Neutrophil (primary cell): ENCODE data around the gene GPD1.
A peak's percentile ranks its signal among the peaks of the same experiment; 100 is the strongest.

Source experiments
- H3K27ac ChIP-seq: fragments of 200-600 bp; sonication (generic); 2 replicates; pipeline ENCODE4 v1.5.1; 2016; ENCODE audit warnings: mild to moderate bottlenecking, moderate library complexity
- H3K27me3 ChIP-seq: fragments of 200-600 bp; sonication (generic); 2 replicates; pipeline ENCODE4 v1.6.0; 2016; ENCODE audit warnings: mild to moderate bottlenecking
- H3K36me3 ChIP-seq: fragments of 200-600 bp; sonication (generic); 2 replicates; pipeline ENCODE4 v1.5.1; 2017
- H3K4me1 ChIP-seq, 2 experiments: fragments of 200-600 bp in 1 of 2; sonication (generic) in 1 of 2; 1 replicate in 1 of 2; 2 replicates in 1 of 2; pipeline versions ENCODE4 v1.5.1 to v1.6.1; 2013 to 2016; ENCODE audit warnings: low read depth in 1 of 2, low read length in 1 of 2, mild to moderate bottlenecking in 1 of 2, moderate library complexity in 1 of 2; ENCODE audit not compliant: control insufficient read depth in 1 of 2, insufficient read depth in 1 of 2
- H3K4me3 ChIP-seq, 2 experiments: fragments of 200-600 bp in 1 of 2; sonication (generic) in 1 of 2; 1 replicate in 1 of 2; 2 replicates in 1 of 2; pipeline ENCODE4 v1.5.1; 2013 to 2016; ENCODE audit warnings: low read depth in 1 of 2, low read length in 1 of 2, mild to moderate bottlenecking in 1 of 2, moderate library complexity in 1 of 2
- H3K9me3 ChIP-seq: fragments of 200-600 bp; sonication (generic); 2 replicates; pipeline ENCODE4 v1.5.1; 2016
- TF ChIP-seq, protein P1 (sequence below): fragments of 200-600 bp; sonication (generic); IDR thresholded peaks from 2 replicates; pipeline ENCODE4 v1.5.1; 2016; ENCODE audit warnings: antibody characterized with exemption

The GPD1 gene

GRCh38 chr12:50097952-50098351, 5.9 kb upstream of the GPD1 start:
- H3K36me3 ChIP-seq: peaks cover 95% of the 10 kb centered on the region

DNA sequence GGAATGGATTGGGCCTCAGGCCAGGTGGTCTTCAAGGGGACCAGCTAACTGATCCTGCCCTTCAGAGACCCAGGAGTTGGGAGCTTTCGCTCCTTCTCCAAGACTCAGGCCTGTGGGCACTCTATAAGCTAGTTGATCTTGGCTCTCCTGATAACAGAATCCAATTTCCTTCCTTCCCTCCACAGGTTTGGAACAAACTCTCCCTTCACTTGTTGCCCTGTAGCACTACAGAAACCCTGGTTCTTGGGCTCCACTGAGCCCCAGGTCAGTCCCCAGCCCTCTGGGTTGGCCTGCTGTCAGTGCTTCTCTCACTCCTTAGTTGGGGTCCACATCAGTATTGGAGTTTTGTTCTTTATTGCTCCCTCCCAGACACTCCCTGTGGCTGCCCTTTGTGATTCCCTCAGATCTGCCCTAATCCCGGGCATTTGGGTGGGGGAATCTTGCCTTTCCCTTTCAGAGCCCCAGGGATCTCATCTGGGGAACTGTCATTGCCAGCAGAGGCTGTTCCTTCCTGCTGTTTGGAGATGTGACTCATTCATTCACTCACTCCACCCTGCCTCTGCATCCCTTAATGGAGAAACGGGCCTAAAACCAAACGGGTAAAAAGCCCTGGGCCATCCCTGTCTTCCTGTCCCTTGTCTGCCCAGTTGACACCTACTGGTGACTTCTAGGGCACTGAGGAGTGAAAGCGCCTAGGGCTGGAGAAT, 4.4 kb upstream of the GPD1 start:
- Histone ChIP-seq H3K27ac (peak overlapping the region; percentile 59), H3K36me3 (peaks cover 80% of the 10 kb centered on the region)

More at GRCh38 chr12:50097952-50098351, 5.9 kb upstream of the GPD1 start:
- Histone ChIP-seq H3K27ac (peak overlapping the region; percentile 59), H3K9me3 (no peaks in the 10 kb centered on the region), H3K27me3 (no peaks in the 10 kb centered on the region), H3K4me1 (peaks cover 19 to 22% of the 10 kb centered on the region in 2 experiments), H3K4me3 (no peak overlapping the region)
- TF ChIP-seq, protein P1, sequence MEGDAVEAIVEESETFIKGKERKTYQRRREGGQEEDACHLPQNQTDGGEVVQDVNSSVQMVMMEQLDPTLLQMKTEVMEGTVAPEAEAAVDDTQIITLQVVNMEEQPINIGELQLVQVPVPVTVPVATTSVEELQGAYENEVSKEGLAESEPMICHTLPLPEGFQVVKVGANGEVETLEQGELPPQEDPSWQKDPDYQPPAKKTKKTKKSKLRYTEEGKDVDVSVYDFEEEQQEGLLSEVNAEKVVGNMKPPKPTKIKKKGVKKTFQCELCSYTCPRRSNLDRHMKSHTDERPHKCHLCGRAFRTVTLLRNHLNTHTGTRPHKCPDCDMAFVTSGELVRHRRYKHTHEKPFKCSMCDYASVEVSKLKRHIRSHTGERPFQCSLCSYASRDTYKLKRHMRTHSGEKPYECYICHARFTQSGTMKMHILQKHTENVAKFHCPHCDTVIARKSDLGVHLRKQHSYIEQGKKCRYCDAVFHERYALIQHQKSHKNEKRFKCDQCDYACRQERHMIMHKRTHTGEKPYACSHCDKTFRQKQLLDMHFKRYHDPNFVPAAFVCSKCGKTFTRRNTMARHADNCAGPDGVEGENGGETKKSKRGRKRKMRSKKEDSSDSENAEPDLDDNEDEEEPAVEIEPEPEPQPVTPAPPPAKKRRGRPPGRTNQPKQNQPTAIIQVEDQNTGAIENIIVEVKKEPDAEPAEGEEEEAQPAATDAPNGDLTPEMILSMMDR: no peak

GRCh38 chr12:50100561-50100960, 3.2 kb upstream of the GPD1 start:
- Histone ChIP-seq H3K27ac (no peak overlapping the region), H3K9me3 (no peaks in the 10 kb centered on the region), H3K27me3 (peaks cover 6% of the 10 kb centered on the region), H3K4me3 (no peak overlapping the region), H3K36me3 (peaks cover 68% of the 10 kb centered on the region), H3K4me1 (peaks cover 19 to 22% of the 10 kb centered on the region in 2 experiments)
- TF ChIP-seq, protein P1: no peak

More for the DNA sequence above, 4.4 kb upstream of the GPD1 start:
- peaks cover 19 to 22% of the 10 kb centered on the region in 2 experiments for H3K4me1 ChIP-seq
- H3K27me3 ChIP-seq: peaks cover 6% of the 10 kb centered on the region
- TF ChIP-seq, protein P1: no peak
- no peak overlapping the region for H3K4me3 ChIP-seq
- no peaks in the 10 kb centered on the region for H3K9me3 ChIP-seq

DNA sequence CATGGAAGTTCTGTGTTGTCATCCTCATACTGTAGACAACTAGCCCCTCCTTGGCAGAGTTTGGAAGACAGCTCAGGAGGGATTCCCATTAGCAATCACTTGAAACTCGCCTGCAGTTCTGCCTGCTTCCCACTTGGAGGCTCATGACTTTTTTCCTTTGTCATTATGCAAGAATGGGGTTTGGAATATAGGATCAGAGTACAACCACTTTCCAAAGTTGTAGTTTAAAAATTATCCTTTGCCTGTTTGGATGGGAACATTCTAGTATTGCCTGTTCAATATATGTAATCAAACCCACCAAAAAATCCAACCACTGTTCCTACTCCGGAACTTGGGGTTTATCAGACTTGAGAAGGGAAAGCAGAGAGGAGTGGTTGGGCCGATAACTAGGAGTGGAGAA, 2.1 kb upstream of the GPD1 start:
- peaks cover 6% of the 10 kb centered on the region for H3K27me3 ChIP-seq
- peaks cover 57% of the 10 kb centered on the region for H3K36me3 ChIP-seq
- TF ChIP-seq, protein P1: no peak
- H3K9me3 ChIP-seq: no peaks in the 10 kb centered on the region
- H3K27ac ChIP-seq: no peak overlapping the region
- peaks cover 19 to 22% of the 10 kb centered on the region in 2 experiments for H3K4me1 ChIP-seq
- no peak overlapping the region for H3K4me3 ChIP-seq

GRCh38 chr12:50102131-50102531, 1.7 kb upstream of the GPD1 start:
- Histone ChIP-seq H3K36me3 (peaks cover 53% of the 10 kb centered on the region), H3K9me3 (no peaks in the 10 kb centered on the region), H3K27ac (no peak overlapping the region), H3K4me1 (peaks cover 19 to 22% of the 10 kb centered on the region in 2 experiments), H3K27me3 (peaks cover 6% of the 10 kb centered on the region), H3K4me3 (no peak overlapping the region)
- TF ChIP-seq, protein P1: no peak
